Stimulated activated CD4-positive, alpha-beta T cell treated with anti-CD3 and anti-CD28 coated beads, TNF-alpha, amount 100 ng/mL, for 24 hours (primary cell): ENCODE results near the gene ECT2L.
"Not testable (repeated sequence)": the region's sequence is repeated elsewhere in the genome, so short reads cannot be mapped to it uniquely, and the experiment has no call there.

Source experiments
- DNase-seq, 3 experiments: peaks; one replicate each; pipeline ENCODE4 v3.0.0-alpha.2; 2020; ENCODE audit warnings: low read depth in 3 of 3

ECT2L gene

GRCh38 chr6:138931660-138932059, 135.8 kb downstream of the ECT2L start:
- DNase-seq = no peak

- DNase-seq = not testable (repeated sequence)
Measured at GRCh38 chr6:138936873-138937272, 141.0 kb downstream of the ECT2L start.

- no peak for DNase-seq
Measured at GRCh38 chr6:138943089-138943625, 147.3 kb downstream of the ECT2L start.

GRCh38 chr6:138944412-138944811, 148.5 kb downstream of the ECT2L start:
- DNase-seq = no peak

- DNase-seq = no peak
Measured at GRCh38 chr6:138945354-138945753, 149.5 kb downstream of the ECT2L start.

- no peak for DNase-seq
Measured at GRCh38 chr6:138948004-138948403, 152.1 kb downstream of the ECT2L start.

- DNase-seq = no peak
Measured at GRCh38 chr6:138948546-138949179, 152.8 kb downstream of the ECT2L start.

GRCh38 chr6:138953451-138953850, 157.6 kb downstream of the ECT2L start:
- no peak for DNase-seq
